DOHH2 (cell line): ENCODE measurements around the gene OGDHL.

ENCODE experiments used
- CTCF ChIP-seq: fragments of 200-600 bp; sonication (generic); IDR thresholded peaks from one replicate; pipeline ENCODE4 v1.5.1; 2014; ENCODE audit warnings: antibody characterized with exemption, mild to moderate bottlenecking, low read depth, low read length; ENCODE audit not compliant: poor library complexity, severe bottlenecking
- EZH2phosphoT487 ChIP-seq: fragments of 200-600 bp; sonication (generic); IDR thresholded peaks from 2 replicates; pipeline ENCODE4 v1.6.1; 2017; ENCODE audit warnings: borderline replicate concordance, mild to moderate bottlenecking, antibody characterized with exemption, low read length, moderate library complexity, mixed read lengths

GRCh38 chr10:49734676-49735075 is 27.4 kb downstream of the OGDHL start:
- TF ChIP-seq CTCF (no peak), EZH2phosphoT487 (no peak)
